HepG2 (cell line): ENCODE data around the gene TTK. TPM values are rescaled to one million over a fixed set of nuclear protein-coding genes. Genes with fewer than 3 reads are reported as not detected.

ENCODE experiments used
- E2F5 ChIP-seq: sonication (generic); formaldehyde crosslinking; conservative IDR thresholded peaks from 2 replicates; pipeline ENCODE4 v1.4.0; 2020; ENCODE audit warnings: missing genetic modification reagents
- EEA1 ChIP-seq: sonication (generic); formaldehyde crosslinking; IDR thresholded peaks from 2 replicates; pipeline ENCODE4 v1.5.1; 2020; ENCODE audit warnings: mild to moderate bottlenecking, missing genetic modification reagents, borderline replicate concordance
- HMG20B ChIP-seq: conservative IDR thresholded peaks from 2 replicates; pipeline ENCODE4 v1.6.1; 2016; ENCODE audit warnings: missing genetic modification reagents, missing compliant biosample characterization
- HNRNPK ChIP-seq: fragments of 200-400 bp; formaldehyde crosslinking; IDR thresholded peaks from 2 replicates; pipeline ENCODE4 v1.6.1; 2018; ENCODE audit warnings: low read length, low read depth, moderate library complexity, mild to moderate bottlenecking; ENCODE audit not compliant: poor library complexity, severe bottlenecking
- HOXA7 ChIP-seq: sonication (generic); formaldehyde crosslinking; IDR thresholded peaks from 2 replicates; pipeline ENCODE4 v1.8.1; 2022; ENCODE audit warnings: mild to moderate bottlenecking, missing genetic modification reagents, moderate library complexity
- IRF2 ChIP-seq: IDR thresholded peaks from 2 replicates; pipeline ENCODE4 v1.6.1; 2018; ENCODE audit warnings: missing genetic modification reagents, missing compliant biosample characterization
- IRF9 ChIP-seq: sonication (generic); formaldehyde crosslinking; IDR thresholded peaks from 2 replicates; pipeline ENCODE4 v1.8.0; 2022; ENCODE audit warnings: missing genetic modification reagents, mild to moderate bottlenecking, borderline replicate concordance
- KAT7 ChIP-seq: IDR thresholded peaks from 2 replicates; pipeline ENCODE4 v1.6.1; 2018; ENCODE audit warnings: borderline replicate concordance, missing compliant biosample characterization
- KIAA2018 ChIP-seq: sonication (generic); formaldehyde crosslinking; IDR thresholded peaks from 2 replicates; pipeline ENCODE4 v1.5.0; 2020; ENCODE audit warnings: mild to moderate bottlenecking, missing genetic modification reagents, borderline replicate concordance
- NFKBIZ ChIP-seq: IDR thresholded peaks from 2 replicates; pipeline ENCODE4 v1.6.1; 2018; ENCODE audit warnings: missing genetic modification reagents, missing compliant biosample characterization
- RBM39 ChIP-seq: fragments of 200-400 bp; formaldehyde crosslinking; IDR thresholded peaks from one replicate; pipeline ENCODE4 v1.6.1; 2018; ENCODE audit warnings: antibody characterized with exemption, mild to moderate bottlenecking, low read depth, low read length; ENCODE audit not compliant: poor library complexity, severe bottlenecking
- SETDB1 ChIP-seq: sonication (generic); formaldehyde crosslinking; IDR thresholded peaks from 2 replicates; pipeline ENCODE4 v1.5.1; 2020; ENCODE audit warnings: missing genetic modification reagents, mild to moderate bottlenecking, borderline replicate concordance
- TOPORS ChIP-seq: sonication (generic); formaldehyde crosslinking; IDR thresholded peaks from 2 replicates; pipeline ENCODE4 v1.8.0; 2023; ENCODE audit warnings: mild to moderate bottlenecking, missing genetic modification reagents
- ZBTB25 ChIP-seq: IDR thresholded peaks from 2 replicates; pipeline ENCODE4 v1.6.1; 2018; ENCODE audit warnings: missing genetic modification reagents
- ZNF136 ChIP-seq: sonication (generic); formaldehyde crosslinking; IDR thresholded peaks from 2 replicates; pipeline ENCODE4 v1.8.1; 2022; ENCODE audit warnings: low read depth, mild to moderate bottlenecking, moderate library complexity, missing genetic modification reagents
- ZNF232 ChIP-seq: sonication (generic); formaldehyde crosslinking; IDR thresholded peaks from 2 replicates; pipeline ENCODE4 v1.4.0; 2020; ENCODE audit warnings: missing genetic modification reagents, borderline replicate concordance
- ZNF317 ChIP-seq: sonication (generic); formaldehyde crosslinking; IDR thresholded peaks from 2 replicates; pipeline ENCODE4 v1.5.0; 2020; ENCODE audit warnings: mild to moderate bottlenecking, missing genetic modification reagents
- polyA plus RNA-seq, 8 experiments: library from polyadenylated mRNA; depleted of rRNA in 3 of 8; stranded (reverse) in 7 of 8; unstranded in 1 of 8; fragments of >200 nt; fragmentation: Illumina TruSeq in 4 of 8; extraction: Trizol in 4 of 8; gene quantifications; 2 replicates each; pipeline versions ENCODE4 v1.2.1 to v1.2.3, GENCODE V29; 2011 to 2016; ENCODE audit warnings: low read depth in 4 of 8, missing spikeins in 1 of 8, mixed read lengths in 1 of 8; ENCODE audit not compliant: insufficient read depth in 1 of 8
- total RNA-seq, 5 experiments: library from RNA; depleted of rRNA; stranded (reverse); fragments of >200 nt; fragmentation: Illumina TruSeq; extraction: Trizol; gene quantifications; 2 replicates each; pipeline ENCODE4 v1.2.3, GENCODE V29; 2016; ENCODE audit warnings: low read depth in 1 of 5

The TTK gene
- total and polyA plus RNA-seq, 2 of the 13 experiments (the other 11 are each of a cell fraction or from before 2014, with no cell fraction given), result 8.6 to 33.2 TPM

GRCh38 chr6:80004173-80005072 is at the start of gene TTK (continued):
- no peak for TF ChIP-seq IRF9 (CRISPR knock-in tag)
- TF ChIP-seq ZBTB25 (CRISPR knock-in tag), result peak; percentile 64; the same call in 1 of the 2 replicates
- 0 out of 2 replicates have a peak, but pooled peaks have one; percentile 37 for TF ChIP-seq NFKBIZ (CRISPR knock-in tag)
- TF ChIP-seq KAT7, result peak; percentile 57; the same call in 1 of the 2 replicates
- no peak for TF ChIP-seq HOXA7 (CRISPR knock-in tag)
- peak; percentile 94 for TF ChIP-seq E2F5
- TF ChIP-seq ZNF317 (CRISPR knock-in tag), result no peak
- peak; percentile 49; the same call in 1 of the 2 replicates for TF ChIP-seq TOPORS (CRISPR knock-in tag)
- no peak for TF ChIP-seq KIAA2018 (CRISPR knock-in tag)
- no peak for TF ChIP-seq ZNF136 (CRISPR knock-in tag)
- TF ChIP-seq ZNF232 (CRISPR knock-in tag), result no peak
- no peak for TF ChIP-seq SETDB1 (CRISPR knock-in tag)
- no peak for TF ChIP-seq HMG20B
- no peak for TF ChIP-seq RBM39
- no peak for TF ChIP-seq EEA1 (CRISPR knock-in tag)
- no peak for TF ChIP-seq IRF2 (CRISPR knock-in tag)
- no peak for TF ChIP-seq HNRNPK
